HepG2 (cell line): ENCODE data around the gene HOXD1. TPM values are rescaled to one million over a fixed set of nuclear protein-coding genes. Genes with fewer than 3 reads are reported as not detected.

Experiments
- CREM ChIP-seq, 2 experiments: sonication (generic) in 1 of 2; formaldehyde crosslinking in 1 of 2; IDR thresholded peaks; 2 replicates each; pipeline versions ENCODE4 v1.4.0 to v1.6.1; 2016 to 2020; ENCODE audit warnings: antibody characterized with exemption in 1 of 2, mild to moderate bottlenecking in 1 of 2, missing genetic modification reagents in 1 of 2
- HMG20A ChIP-seq: IDR thresholded peaks from 2 replicates; pipeline ENCODE4 v1.6.1; 2016; ENCODE audit warnings: borderline replicate concordance
- KLF12 ChIP-seq: sonication (generic); formaldehyde crosslinking; IDR thresholded peaks from 2 replicates; pipeline ENCODE4 v1.4.0; 2020; ENCODE audit warnings: missing genetic modification reagents, borderline replicate concordance
- KLF6 ChIP-seq: IDR thresholded peaks from 2 replicates; pipeline ENCODE4 v1.8.0; 2016; ENCODE audit warnings: missing biosample characterization, missing genetic modification reagents
- MAFK ChIP-seq, 2 experiments: IDR thresholded peaks in 1 of 2; conservative IDR thresholded peaks in 1 of 2; 2 replicates each; pipeline ENCODE4 v1.6.1; 2011; ENCODE audit warnings: improper control_type of control experiment in 2 of 2, low read length in 2 of 2
- NCOA5 ChIP-seq: sonication (generic); formaldehyde crosslinking; IDR thresholded peaks from 2 replicates; pipeline ENCODE4 v1.4.0; 2020; ENCODE audit warnings: missing genetic modification reagents
- NCOR1 ChIP-seq: fragments of 200-600 bp; sonication (generic); IDR thresholded peaks from 2 replicates; pipeline ENCODE4 v1.7.0; 2017; ENCODE audit warnings: antibody characterized with exemption, low read length, borderline replicate concordance
- PCBP2 ChIP-seq: fragments of 200-400 bp; formaldehyde crosslinking; optimal IDR thresholded peaks from 2 replicates; pipeline ENCODE3; 2018; ENCODE audit warnings: low read length, low read depth; ENCODE audit not compliant: poor library complexity, severe bottlenecking
- SAP130 ChIP-seq: IDR thresholded peaks from 2 replicates; pipeline ENCODE4 v1.6.1; 2016; ENCODE audit warnings: low read depth
- SOX5 ChIP-seq: IDR thresholded peaks from 2 replicates; pipeline ENCODE4 v1.6.1; 2016; ENCODE audit warnings: borderline replicate concordance
- ZFP1 ChIP-seq: IDR thresholded peaks from 2 replicates; pipeline ENCODE4 v1.6.1; 2016
- ZGPAT ChIP-seq: IDR thresholded peaks from 2 replicates; pipeline ENCODE4 v1.6.1; 2016; ENCODE audit warnings: mild to moderate bottlenecking
- ZNF629 ChIP-seq: sonication (generic); formaldehyde crosslinking; conservative IDR thresholded peaks from 2 replicates; pipeline ENCODE4 v1.5.0; 2020; ENCODE audit warnings: missing genetic modification reagents
- ZNF639 ChIP-seq: conservative IDR thresholded peaks from 2 replicates; pipeline ENCODE4 v1.6.1; 2018; ENCODE audit warnings: missing genetic modification reagents
- ZNF816 ChIP-seq: sonication (generic); formaldehyde crosslinking; IDR thresholded peaks from 2 replicates; pipeline ENCODE4 v1.8.0; 2022; ENCODE audit warnings: missing genetic modification reagents, mild to moderate bottlenecking, borderline replicate concordance
- ZSCAN31 ChIP-seq: sonication (generic); formaldehyde crosslinking; IDR thresholded peaks from 2 replicates; pipeline ENCODE4 v1.5.0; 2020; ENCODE audit warnings: low read depth, mild to moderate bottlenecking, missing genetic modification reagents
- polyA plus RNA-seq, 8 experiments: library from polyadenylated mRNA; depleted of rRNA in 3 of 8; stranded (reverse) in 7 of 8; unstranded in 1 of 8; fragments of >200 nt; fragmentation: Illumina TruSeq in 4 of 8; extraction: Trizol in 4 of 8; gene quantifications; 2 replicates each; pipeline versions ENCODE4 v1.2.1 to v1.2.3, GENCODE V29; 2011 to 2016; ENCODE audit warnings: low read depth in 4 of 8, missing spikeins in 1 of 8, mixed read lengths in 1 of 8; ENCODE audit not compliant: insufficient read depth in 1 of 8
- total RNA-seq, 5 experiments: library from RNA; depleted of rRNA; stranded (reverse); fragments of >200 nt; fragmentation: Illumina TruSeq; extraction: Trizol; gene quantifications; 2 replicates each; pipeline ENCODE4 v1.2.3, GENCODE V29; 2016; ENCODE audit warnings: low read depth in 1 of 5
- TF ChIP-seq, protein P1 (sequence below): sonication (generic); formaldehyde crosslinking; IDR thresholded peaks from 2 replicates; pipeline ENCODE4 v1.4.0; 2020; ENCODE audit warnings: missing genetic modification reagents
- TF ChIP-seq, protein P2 (sequence below): IDR thresholded peaks from 2 replicates; pipeline ENCODE4 v1.4.0; 2020; ENCODE audit warnings: mild to moderate bottlenecking, missing genetic modification reagents

HOXD1 gene
- total and polyA plus RNA-seq, 2 of the 13 experiments (the other 11 are each of a cell fraction or from before 2014, with no cell fraction given), result 10.0 to 22.3 TPM

DNA sequence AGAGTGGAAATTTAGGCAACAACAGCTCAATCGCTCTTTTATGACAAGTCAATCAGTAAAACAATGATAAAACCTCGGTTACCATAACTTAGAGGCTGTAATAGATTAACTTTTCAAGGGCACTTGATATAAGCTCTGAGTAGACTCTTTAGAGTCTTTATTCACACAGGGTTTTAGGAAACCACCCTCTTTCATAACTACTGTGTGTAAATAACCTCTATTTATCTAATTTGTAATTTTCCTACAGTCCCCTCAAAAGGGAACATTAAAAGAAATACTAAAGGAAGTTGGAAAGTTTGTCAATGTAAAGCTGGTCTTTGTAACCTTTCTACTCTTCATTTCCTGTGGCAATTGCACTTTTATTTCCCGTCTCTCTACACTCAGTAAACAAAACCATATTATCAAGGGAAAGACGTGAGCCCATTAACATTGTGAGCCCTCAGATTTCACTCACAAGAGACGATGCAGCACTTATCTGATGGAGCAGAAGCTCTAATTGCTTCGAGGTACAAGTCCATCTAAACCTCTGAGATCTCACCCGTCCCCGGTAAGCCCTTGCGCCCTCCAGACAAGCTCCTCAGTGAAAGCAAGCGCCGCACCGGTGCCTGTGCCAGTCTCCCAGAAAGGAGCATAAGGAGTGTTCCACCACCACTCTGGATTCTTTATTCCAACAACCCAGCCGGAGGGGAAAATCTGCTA lies 1.1 kb upstream of the HOXD1 start (continued):
- TF ChIP-seq CREM (IDR thresholded peaks at IDR 0.05), result peak; percentile 93
- TF ChIP-seq CREM (CRISPR knock-in tag; IDR thresholded peaks at IDR 0.05), result no peak
- TF ChIP-seq NCOR1, result peak; percentile 73; the same call in 1 of the 2 replicates
- peak; percentile 59; the same call in 1 of the 2 replicates for TF ChIP-seq HMG20A (CRISPR knock-in tag)
- 0 out of 2 replicates have a peak, but pooled peaks have one; percentile 36 for TF ChIP-seq ZNF816
- 0 out of 2 replicates have a peak, but pooled peaks have one; percentile 35 for TF ChIP-seq ZFP1 (CRISPR knock-in tag)
- no peak for TF ChIP-seq NCOA5 (CRISPR knock-in tag)
- 0 out of 2 replicates have a peak, but pooled peaks have one; percentile 77 for TF ChIP-seq ZSCAN31 (CRISPR knock-in tag)
- peak; percentile 58 for TF ChIP-seq ZNF629
- no peak for TF ChIP-seq MAFK (conservative IDR thresholded peaks at IDR 0.05 in 1 of 2, IDR thresholded peaks at IDR 0.05 in 1 of 2; ENCODE audit: low read length in 2 of 2)
- TF ChIP-seq KLF12 (CRISPR knock-in tag), result no peak
- TF ChIP-seq ZNF639, result 0 out of 2 replicates have a peak, but pooled peaks have one; percentile 18
- peak; percentile 63 for TF ChIP-seq SAP130 (CRISPR knock-in tag)
- no peak for TF ChIP-seq PCBP2
- TF ChIP-seq, protein P1, sequence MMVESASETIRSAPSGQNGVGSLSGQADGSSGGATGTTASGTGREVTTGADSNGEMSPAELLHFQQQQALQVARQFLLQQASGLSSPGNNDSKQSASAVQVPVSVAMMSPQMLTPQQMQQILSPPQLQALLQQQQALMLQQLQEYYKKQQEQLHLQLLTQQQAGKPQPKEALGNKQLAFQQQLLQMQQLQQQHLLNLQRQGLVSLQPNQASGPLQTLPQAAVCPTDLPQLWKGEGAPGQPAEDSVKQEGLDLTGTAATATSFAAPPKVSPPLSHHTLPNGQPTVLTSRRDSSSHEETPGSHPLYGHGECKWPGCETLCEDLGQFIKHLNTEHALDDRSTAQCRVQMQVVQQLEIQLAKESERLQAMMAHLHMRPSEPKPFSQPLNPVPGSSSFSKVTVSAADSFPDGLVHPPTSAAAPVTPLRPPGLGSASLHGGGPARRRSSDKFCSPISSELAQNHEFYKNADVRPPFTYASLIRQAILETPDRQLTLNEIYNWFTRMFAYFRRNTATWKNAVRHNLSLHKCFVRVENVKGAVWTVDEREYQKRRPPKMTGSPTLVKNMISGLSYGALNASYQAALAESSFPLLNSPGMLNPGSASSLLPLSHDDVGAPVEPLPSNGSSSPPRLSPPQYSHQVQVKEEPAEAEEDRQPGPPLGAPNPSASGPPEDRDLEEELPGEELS, result peak; percentile 61
- peak; percentile 80 for TF ChIP-seq ZGPAT (CRISPR knock-in tag)
- peak; percentile 76; the same call in 1 of the 2 replicates for TF ChIP-seq SOX5 (CRISPR knock-in tag)
- TF ChIP-seq, protein P2, sequence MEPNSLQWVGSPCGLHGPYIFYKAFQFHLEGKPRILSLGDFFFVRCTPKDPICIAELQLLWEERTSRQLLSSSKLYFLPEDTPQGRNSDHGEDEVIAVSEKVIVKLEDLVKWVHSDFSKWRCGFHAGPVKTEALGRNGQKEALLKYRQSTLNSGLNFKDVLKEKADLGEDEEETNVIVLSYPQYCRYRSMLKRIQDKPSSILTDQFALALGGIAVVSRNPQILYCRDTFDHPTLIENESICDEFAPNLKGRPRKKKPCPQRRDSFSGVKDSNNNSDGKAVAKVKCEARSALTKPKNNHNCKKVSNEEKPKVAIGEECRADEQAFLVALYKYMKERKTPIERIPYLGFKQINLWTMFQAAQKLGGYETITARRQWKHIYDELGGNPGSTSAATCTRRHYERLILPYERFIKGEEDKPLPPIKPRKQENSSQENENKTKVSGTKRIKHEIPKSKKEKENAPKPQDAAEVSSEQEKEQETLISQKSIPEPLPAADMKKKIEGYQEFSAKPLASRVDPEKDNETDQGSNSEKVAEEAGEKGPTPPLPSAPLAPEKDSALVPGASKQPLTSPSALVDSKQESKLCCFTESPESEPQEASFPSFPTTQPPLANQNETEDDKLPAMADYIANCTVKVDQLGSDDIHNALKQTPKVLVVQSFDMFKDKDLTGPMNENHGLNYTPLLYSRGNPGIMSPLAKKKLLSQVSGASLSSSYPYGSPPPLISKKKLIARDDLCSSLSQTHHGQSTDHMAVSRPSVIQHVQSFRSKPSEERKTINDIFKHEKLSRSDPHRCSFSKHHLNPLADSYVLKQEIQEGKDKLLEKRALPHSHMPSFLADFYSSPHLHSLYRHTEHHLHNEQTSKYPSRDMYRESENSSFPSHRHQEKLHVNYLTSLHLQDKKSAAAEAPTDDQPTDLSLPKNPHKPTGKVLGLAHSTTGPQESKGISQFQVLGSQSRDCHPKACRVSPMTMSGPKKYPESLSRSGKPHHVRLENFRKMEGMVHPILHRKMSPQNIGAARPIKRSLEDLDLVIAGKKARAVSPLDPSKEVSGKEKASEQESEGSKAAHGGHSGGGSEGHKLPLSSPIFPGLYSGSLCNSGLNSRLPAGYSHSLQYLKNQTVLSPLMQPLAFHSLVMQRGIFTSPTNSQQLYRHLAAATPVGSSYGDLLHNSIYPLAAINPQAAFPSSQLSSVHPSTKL (CRISPR knock-in tag), result peak; percentile 70
- TF ChIP-seq KLF6, result 0 out of 2 replicates have a peak, but pooled peaks have one; percentile 36
